T1000 (cell line): ENCODE results near the gene EHMT2.
"Not testable (repeated sequence)": the region's sequence is repeated elsewhere in the genome, so short reads cannot be mapped to it uniquely, and the experiment has no call there.

Source experiments
- DNase-seq: peaks from one replicate; lab custom pipeline; 2025; ENCODE audit warnings: mixed read lengths; lab: John Stamatoyannopoulos, UW

Gene EHMT2

DNA sequence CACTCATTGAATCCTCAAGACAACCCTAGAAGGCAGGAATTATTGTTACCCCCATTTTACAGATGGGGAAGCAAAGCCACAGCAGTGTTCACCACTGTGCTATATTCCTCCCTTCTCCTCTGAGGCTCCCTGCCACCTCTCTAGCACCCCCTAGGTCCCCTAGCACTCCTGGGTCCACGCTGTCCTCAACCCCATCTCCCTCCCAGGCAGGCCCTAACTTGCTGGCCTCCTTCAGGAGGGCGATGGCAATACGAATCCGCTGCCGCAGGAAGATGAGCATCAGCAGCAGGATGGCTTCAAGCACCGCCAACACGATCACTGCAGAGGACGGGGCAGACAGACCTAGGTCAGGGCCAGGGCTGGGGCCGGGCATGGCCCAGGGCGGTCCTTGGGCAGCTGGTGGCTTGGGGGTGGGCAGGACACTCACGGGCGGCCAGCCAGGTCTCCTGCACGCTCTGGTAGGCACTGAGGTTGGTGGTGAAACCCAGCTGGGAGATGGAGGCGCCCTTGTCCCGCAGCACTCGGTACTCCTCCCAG is 27.0 kb downstream of the EHMT2 start:
- no peak for DNase-seq

DNA sequence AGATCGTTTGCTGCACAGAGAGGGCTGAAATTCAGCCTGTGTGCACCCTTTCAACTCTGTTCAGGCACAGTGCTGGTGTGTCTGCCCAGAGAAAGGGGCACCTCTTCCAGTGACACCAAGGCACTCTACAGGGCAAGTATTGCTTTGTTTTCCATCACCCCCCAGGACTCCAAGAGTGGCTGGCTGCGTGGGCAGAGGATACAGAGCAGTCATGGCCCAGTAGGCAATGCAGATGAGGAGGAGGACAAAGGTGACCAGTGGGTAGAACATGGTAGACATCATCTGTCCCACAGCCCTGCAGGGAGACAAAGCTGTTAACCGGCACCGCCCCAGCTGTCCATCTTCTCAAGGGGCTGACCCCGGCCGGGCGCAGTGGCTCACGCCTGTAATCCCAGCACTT is 28.2 kb downstream of the EHMT2 start:
- no peak for DNase-seq

DNA sequence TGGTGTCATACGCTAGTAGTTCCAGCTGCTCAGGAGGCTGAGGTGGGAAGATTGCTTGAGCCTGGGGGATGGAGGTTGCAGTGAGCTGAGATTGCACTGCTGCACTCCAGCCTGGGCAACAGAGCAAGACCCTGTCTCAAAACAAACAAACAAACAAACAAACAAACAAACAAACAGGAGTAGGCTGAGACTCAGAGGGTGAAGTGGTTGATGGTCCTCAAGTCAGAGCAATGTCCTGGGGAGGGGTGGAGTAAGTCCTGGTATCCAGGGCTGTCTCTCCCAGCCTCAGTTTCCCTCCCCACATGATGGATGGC is 28.9 kb downstream of the EHMT2 start:
- not testable (repeated sequence) for DNase-seq

DNA sequence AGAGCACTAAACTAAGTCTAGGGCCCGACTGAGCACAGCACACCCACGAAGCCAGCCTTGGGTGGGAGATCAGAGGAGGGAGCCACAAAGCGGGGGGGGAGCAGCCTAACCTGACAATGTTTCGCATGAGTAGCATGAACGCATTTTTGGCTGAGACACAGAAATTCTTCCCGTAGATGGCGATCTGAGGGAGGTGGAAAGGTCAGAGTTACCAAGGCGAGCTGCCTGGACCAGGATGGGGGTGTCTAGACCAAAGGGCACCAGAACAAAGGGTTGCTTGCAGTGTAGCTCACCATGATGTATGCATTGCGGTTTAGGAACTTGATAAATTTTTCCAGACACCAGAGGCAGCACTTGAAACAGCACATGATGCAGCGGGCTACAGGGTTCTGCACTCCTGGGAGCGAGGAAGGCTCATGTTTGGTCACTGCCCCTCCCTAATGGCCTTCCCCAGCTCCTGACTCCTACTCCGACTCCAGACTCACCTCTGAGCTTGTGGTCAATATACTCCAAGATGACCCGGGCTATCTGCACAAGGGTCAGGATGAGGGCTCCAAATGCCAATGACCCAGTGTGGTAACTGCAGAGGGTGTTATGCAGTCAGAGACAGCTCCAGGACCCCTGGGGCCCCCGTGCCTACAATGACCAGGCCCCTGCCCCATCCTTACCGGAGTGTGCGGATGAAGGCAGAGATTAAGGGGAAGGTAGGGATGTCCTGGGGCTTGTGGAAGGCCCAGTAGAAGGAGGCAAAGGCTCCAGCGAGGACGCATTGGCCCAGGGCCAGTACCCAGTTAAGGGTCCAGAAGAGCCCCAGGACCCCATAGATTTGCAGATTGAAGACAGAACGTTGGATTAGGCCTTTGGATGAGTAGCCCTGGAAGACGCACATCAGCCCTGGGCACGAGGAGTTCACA is 32.0 kb downstream of the EHMT2 start:
- DNase-seq, result no peak

DNA sequence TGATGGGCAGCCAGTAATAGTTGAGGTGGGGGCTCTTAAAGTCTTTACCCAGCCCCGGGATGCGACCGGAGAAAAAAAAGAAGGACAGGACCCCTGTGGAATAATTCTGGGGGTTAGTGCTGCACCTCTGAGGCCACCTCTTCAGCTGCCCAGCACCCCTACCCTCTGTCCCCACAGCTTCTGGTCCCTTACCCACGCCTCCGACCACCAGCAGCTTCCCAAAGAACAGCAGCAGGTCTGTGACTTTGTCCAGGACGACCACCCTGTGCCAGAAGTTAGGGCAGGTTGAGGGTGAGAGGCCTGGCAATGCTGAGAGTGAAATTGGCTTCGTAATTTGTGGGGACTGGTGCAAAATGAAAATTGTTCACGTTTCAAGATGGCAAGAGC is 32.7 kb downstream of the EHMT2 start:
- DNase-seq, result no peak

DNA sequence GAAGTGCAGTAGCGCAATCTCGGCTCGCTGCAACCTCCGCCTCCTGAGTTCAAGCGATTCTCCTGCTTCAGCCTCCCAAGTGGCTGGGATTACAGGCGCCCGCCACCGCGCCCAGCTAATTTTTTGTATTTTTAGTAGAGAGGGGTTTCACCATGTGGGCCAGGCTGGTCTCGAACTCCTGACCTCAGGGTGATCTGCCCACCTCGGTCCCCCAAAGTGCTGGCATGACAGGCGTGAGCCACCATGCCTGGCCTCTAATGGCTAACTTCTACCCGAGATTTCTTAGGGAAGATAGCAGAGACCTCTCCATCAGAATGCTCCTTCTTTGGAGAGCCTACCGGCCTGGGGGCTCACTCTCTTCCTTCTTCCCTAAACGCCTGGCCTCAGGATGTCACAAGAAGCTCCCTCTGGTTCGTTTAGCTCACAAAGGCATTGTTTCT is 33.4 kb downstream of the EHMT2 start:
- not testable (repeated sequence) for DNase-seq

DNA sequence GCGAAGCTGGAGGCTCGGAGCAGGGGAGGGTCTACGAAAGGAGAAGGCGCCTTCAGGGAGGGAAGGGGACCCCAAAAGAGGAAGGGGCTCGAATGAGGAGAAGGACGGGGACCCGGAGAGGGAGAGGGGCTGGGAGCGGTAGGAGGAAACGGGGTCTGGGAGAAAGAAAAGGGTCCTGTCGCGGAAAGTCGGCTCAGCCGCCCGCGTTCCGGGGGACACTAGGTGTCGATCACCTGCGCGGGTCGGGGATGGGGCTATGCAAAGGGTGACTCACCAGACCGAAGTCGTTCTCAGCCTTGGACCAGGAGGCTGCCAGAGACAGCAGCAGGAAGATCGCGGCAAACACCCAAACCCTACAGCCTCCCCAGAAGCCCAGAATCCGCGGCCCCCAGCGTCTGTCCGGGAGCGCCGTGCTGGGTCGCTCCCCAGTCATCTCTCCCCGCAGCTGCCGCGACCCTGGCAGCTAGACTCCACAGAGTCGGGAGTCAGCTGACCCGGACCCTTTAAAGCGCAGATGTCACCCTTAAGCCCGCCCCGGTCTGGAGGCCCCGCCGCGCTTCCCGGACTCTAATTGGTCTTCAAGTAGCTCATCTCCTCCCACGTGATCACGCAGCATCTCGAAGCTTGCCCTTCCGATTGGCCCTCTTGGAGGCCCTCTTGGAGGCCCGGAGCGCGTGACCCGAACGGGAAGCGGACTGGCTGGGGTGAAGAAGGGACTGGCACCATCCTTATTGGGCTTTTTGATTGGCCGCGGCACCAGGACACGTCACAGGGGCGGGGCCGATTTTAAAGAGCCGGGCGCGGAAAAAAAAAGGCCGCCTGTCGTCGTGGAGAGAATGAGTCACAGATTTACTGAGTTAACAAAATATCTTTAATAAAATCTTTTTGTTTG is 34.9 kb downstream of the EHMT2 start, which contains the start of gene NEU1:
TSS of gene NEU1 (minus strand) at position 478 of the 892 bp plus-strand sequence. CDS start at position 433, 45 bp downstream.
- DNase-seq, result peak; percentile 99

DNA sequence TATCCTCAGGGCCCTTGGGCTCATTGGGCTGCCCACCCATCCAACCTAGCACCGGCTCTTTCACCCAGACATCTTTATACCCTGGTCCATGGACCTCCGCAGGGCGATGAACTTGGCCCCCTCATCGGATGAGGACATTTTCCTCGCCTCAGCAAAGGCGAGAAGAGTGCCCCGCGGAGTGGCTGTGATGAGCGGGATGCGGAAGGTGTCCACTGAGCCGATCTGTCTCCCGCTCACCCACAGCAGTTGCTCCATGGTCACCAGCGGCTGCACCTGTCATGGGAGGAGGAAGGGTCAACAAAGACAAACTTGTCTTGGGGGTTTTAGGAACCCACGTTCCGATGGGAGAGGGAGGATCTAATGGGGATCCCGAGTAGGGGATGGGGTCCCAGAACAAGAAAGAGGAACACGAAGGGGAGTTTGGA is 35.6 kb downstream of the EHMT2 start:
- DNase-seq, result no peak

DNA sequence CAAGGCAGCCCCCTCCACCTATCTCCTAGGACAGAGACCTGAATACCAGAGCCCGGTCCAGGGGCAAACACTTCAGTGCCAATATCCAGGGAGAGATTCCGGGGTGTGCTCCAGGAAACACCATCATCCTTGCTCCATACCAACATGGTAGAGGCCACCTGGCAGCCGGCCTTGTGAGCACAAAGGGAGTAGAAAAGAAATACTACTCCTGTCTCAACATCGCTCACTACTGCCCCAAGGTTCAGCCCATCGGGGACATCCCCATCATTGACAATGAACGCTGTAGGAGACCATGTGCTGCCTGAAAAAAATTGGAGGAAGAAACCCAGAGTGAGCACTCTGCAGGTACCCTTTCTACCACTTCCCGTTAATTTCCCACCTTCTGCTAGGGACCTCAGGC is 36.3 kb downstream of the EHMT2 start:
- no peak for DNase-seq

DNA sequence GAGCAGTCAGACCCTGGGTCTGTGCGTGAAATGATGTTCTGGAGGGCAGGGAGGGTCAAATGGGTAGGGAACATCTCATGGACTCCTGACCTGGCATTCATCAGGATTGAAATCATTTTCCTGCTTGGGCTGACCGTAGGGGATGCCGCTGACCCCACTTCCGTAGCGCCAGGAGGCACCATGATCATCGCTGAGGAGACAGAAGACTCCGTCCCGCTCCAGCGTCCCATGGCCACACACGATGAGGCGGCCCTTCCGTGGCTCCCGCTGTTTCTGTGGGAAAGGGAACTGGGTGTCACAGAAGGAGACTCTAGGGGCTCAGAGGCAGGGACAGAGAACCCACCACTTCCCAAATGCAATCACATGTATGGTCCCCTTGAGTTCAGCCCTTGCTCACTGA is 37.1 kb downstream of the EHMT2 start:
- no peak for DNase-seq

DNA sequence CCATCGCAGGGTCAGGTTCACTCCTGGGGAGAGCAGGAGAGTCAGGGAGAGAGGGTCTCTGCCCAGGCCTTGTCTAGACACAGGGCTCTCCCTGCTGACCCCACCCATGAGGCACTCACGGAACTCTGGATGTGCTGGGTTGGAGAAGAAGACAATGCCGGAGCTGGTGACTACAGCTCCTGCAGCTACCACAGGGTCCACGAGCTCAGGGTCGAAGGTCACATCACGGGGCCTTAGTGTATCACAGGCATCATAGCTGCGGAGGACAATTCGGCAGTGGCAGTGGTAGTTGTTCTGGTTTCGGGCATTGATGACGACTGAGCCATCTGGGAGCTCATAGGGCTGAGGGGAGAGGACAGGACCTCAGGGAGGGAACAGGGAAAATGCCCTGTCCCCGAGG is 37.6 kb downstream of the EHMT2 start:
- no peak for DNase-seq

DNA sequence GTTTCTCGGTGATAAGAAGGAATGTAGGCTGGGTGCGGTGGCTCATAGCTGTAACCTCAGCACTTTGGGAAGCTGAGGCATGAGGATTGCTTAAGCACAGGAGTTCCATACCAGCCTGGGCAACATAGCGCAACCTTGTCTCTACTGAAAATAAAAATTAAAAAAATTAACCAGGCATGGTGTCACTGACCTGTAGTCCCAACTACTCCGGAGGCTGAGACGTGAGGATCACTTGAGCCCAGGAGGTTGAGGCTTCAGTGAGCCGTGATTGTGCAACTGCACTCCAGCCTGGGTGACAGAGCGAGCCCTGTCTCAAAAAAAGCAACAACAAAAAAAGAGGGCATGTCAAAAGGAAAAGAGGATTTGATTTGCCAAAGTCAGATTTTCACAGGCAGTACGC is 38.8 kb downstream of the EHMT2 start:
- DNase-seq, result no peak

DNA sequence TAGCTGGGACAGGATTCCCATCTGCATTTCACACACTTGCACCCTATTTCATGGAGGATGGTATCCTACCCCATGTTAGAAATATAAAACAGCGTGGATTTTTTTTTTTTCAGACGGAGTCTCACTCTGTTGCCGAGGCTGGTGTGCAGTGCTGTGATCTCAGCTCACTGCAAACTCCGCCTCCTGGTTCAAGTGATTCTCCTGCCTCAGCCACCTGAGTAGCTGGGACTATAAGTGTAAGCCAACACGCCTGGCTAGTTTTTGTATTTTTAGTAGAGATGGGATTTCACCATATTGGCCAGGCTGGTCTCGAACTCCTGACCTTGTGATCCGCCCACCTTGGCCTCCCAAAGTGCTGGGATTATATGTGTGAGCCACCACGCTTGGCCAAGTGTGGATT is 39.7 kb downstream of the EHMT2 start:
- not testable (repeated sequence) for DNase-seq

DNA sequence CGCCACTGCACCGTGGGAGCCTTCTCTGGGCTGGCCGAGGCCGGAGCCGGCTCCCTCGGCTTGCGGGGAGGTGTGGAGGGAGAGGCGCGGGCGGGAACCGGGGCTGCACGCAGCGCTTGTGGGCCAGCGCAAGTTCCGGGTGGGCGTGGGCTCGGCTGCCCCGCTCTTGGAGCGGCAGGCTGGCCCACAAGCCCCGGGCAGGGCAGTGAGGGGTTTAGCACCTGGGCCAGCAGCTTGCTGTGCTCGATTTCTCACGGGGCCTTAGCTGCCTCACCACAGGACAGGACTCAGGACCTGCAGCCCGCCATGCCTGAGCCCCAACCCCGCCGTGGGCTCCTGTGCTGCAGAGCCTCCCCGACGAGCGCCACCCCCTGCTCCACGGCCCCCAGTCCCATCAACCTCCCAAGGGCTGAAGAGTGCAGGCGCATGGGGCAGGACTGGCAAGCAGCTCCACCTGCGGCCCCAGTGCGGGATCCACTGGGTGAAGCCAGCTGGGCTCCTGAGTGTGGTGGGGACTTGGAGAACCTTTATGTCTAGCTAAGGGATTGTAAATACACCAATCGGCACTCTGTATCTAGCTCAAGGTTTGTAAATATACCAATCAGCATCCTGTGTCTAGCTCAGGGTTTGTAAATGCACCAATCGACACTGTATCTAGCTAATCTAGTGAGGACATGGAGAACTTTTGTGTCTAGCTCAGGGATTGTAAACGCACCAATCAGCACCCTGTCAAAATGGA is 45.3 kb downstream of the EHMT2 start:
- DNase-seq, result not testable (repeated sequence)

DNA sequence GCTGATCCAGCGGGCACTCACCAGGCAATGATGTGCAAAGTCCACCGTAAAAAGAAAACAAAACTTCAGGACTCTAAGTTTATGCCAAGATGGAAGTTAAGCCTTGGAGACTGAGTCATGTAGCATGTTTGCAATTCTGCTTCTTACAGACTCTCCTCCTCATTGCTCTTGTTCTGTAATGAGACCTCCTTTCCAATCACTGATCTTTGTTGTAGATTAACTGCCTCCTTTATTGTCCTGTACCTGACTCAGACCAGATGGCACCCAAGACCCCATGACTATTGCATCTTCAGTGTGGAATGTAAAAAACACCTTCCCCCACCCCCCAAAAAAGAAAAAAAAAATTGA is 46.0 kb downstream of the EHMT2 start:
- no peak for DNase-seq

DNA sequence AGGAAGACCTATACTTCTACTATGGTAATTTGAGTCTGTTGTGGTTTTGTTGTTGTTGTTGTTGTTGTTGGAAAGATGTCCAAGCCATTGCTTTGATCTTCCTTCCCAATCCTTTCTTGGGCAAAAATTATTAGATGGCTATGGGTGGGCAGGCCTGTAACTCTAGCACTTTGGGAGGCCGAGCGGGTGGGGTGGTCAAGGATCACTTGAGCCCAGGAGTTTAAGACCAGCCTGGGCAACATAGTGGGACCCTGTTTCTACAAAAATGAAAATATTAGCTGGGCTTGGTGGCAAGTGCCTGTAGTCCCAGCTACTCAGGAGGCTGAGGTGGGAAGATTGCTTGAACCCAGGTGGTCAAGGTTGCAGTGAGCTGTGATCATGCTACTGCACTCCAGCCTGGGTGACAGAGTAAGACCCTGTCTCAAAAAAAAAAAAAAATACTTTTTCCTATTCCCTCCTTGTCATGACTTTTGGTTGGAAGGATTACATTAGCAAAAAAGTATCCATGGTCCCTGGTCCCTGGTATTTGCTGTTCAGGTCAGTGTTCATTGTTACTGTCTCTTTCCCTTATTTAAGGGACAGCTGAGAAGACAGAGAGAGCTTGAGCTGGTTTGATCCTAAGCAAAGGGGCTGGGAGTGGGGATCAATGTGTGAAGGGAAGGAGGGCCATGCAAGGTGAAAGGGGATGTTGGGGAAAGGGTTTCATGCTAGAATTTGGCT is 46.6 kb downstream of the EHMT2 start:
- no peak for DNase-seq

DNA sequence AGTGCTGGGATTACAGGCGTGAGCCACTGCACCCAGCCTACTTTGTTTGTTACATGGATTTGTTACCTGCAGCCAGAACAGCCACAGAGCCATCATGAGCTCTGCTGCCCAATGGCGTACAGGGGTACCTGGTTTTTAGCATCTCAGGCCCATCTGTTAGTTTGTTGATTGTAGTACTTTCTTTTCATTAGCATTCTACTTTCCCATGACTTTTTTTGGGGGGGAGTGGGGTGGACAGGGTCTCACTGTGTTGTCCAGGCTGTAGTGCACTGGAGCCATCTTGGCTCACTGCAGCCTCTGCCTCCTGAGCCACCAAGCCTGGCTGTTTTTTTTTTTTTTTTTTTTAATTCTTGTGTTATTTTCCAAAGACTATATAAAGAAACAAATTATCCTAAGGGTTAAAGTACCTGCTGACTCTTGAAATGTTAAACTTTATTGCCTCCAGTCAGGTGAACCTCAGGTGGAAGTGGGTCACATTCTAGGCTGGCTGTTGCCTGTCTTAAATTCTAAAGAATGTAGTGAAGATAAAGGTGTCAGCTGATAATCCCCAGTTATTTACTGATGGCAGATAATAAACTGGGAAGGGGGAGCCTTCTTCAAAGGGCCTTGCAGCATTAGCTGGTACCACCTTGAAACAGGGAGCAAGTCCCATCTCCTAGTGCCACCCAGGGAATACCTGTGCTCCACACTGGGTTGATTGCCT is 50.1 kb downstream of the EHMT2 start:
- DNase-seq, result no peak

DNA sequence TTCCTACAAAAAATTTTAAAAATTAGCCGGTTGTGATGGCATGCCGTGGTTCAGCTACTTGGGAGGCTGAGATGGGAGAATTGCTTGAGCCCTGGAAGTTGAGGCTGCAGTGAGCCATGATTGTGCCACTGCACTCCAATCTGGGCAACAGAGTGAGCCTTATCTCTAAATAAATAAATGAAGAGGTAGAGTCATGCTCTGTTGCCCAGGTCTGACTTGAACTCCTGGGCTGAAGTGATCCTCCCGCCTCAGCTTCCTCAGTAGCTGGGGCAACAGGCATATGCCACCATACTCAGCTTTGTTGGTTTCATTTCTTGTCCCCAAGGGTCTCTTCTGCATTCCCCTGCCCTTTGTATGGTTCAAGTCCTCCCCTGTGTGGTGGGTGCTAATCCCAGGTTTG is 53.0 kb downstream of the EHMT2 start:
- DNase-seq, result no peak

DNA sequence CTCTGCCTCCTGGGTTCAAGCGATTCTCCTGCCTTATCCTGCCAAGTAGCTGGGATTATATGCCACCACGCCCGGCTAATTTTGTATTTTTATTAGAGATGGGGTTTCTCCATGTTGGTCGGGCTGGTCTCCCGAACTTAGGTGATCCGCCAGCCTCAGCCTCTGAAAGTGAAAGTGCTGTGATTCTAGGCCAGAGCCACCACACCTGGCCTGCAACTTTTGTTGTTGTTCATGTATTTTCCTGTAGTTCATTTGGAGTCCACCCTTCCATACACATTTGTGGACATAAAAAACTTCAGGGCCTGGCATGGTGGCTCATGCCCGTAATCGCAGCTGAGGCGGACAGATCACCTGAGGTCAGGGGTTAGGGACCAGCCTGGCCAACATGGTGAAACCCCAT is 55.4 kb downstream of the EHMT2 start:
- no peak for DNase-seq

DNA sequence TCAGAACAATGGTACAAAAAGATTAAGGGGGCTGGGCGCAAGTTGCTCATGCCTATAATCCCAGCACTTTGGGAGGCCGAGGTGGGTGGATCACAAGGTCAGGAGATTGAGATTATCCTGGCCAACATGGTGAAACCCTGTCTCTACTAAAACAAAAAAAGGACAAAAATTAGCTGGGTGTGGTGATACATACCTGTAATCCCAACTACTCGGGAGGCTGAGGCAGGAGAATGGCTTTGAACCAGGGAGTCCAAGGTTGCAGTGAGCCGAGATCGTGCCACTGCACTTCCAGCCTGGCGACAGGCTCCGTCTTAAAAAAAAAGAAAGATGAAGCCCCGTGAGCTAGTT is 57.7 kb downstream of the EHMT2 start:
- not testable (repeated sequence) for DNase-seq

DNA sequence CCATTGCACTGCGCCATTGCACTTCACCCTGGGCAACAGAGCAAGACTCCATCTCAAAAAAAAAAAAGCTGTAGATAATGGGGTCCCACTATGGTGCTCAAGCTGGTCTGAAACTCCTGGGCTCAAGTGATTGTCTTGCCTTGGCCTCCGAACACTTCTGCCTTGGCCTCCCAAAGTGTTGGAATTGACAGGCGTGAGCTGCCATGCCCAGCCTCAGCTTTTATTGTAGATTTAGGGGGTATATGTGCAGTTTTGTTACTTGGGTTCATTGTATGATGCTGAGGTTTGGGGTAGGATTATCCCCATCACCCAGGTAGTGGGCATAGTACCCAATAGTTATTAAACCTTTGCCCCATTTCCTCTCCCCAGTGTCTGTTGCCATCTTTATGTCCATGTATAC is 58.5 kb downstream of the EHMT2 start:
- no peak for DNase-seq
